ENCODE data around the gene DYNLT4. TPM values are rescaled to one million over a fixed set of nuclear protein-coding genes. Genes with fewer than 3 reads are reported as not detected.

DYNLT4 gene
- total and polyA plus RNA-seq, 2 of the 8 experiments (the other 6 are each of a cell fraction or from before 2014, with no cell fraction given): 0.29 TPM; not detected in 1

DNA sequence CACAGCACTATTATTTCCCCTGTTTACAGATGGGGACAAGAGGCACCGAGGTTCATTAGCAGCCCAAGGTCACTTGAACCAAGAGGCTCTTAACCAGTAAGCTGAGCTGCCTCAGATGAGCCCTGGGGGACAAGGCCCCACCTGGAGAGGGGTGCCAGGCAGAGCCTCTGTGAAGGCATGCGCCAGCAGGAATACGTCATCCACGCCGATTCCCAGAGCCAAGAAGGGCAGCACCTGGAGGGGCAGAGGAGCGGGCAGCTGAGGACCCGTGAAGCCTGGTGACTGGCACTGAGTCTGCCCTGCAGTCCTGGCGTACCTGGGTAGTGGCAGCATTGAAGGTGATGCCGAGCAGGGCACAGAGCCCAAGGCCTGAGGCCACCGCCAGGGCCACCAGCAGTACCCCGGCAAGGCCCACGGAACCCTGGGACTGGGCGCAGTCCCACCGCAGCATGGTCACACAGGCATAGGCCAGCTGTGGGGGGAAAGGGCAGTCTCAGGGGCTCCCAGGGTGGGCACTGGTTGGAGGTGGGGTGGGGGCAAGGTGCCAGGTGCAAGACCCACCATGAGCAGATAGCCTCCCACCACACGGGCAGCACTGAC lies 21.8 kb upstream of the DYNLT4 start:
- no peaks in the 10 kb centered on the region for H3K9me3 ChIP-seq (ENCODE audit: insufficient read depth in 2 of 2, low read depth in 1 of 2, low read length in 1 of 2)
- no peak for DNase-seq (ENCODE audit: low read depth in 1 of 2, low spot score in 2 of 2)
- TF ChIP-seq POU5F1 (IDR thresholded peaks at IDR 0.05; ENCODE audit: low read depth, low read length) (no peak), CTBP2 (IDR thresholded peaks at IDR 0.05; ENCODE audit: borderline replicate concordance, insufficient read depth, insufficient read length, low read length) (no peak), KDM1A (IDR thresholded peaks at IDR 0.05; ENCODE audit: borderline replicate concordance, low read length) (no peak), TBP (IDR thresholded peaks at IDR 0.05; ENCODE audit: low read depth, low read length) (no peak), SP1 (IDR thresholded peaks at IDR 0.05; ENCODE audit: low read depth, low read length) (no peak), SIRT6 (IDR thresholded peaks at IDR 0.05; ENCODE audit: low read length) (no peak), SAP30 (IDR thresholded peaks at IDR 0.05; ENCODE audit: insufficient read depth, insufficient replicate concordance, low read length) (no peak), CTCF (IDR thresholded peaks at IDR 0.05; ENCODE audit: control extremely low read depth in 1 of 3, insufficient read depth in 1 of 3, low read depth in 1 of 3, low read length in 3 of 3) (no peak), CHD2 (IDR thresholded peaks at IDR 0.05; ENCODE audit: low read length) (no peak), HDAC2 (IDR thresholded peaks at IDR 0.05; ENCODE audit: borderline replicate concordance in 1 of 2, low read depth in 2 of 2, low read length in 2 of 2) (no peak)

More for the DNA sequence above, 21.8 kb upstream of the DYNLT4 start:
- no peak overlapping the region for H2BK12ac ChIP-seq (ENCODE audit: low read depth, low read length)
- H2BK5ac ChIP-seq (ENCODE audit: low read depth, low read length): peak overlapping the region; percentile 22; the same call in 1 of the 2 replicates
- ChIA-PET CTCF (ENCODE audit: partially characterized antibody) (interaction anchor here (0.5 to 5.9 kb wide), 10 partner anchors 7 to 1715 kb away, joined by 3 to 36 read pairs (median 4); partner anchors contain the start of genes BEST4, BTBD19, HECTD3 and PTCH2), POLR2A (ENCODE audit: partially characterized antibody) (interaction anchor here (0.8 to 7.7 kb wide), 8 partner anchors 9 to 183 kb away, joined by 3 to 128 read pairs (median 6); partner anchors contain the start of genes BTBD19, HECTD3, PTCH2 and RPS8)
- H3K27ac ChIP-seq (ENCODE audit: low read depth, low read length): no peak overlapping the region
- no peak overlapping the region for H2BK20ac ChIP-seq (ENCODE audit: low read length)
- no peaks in the 10 kb centered on the region for H3K79me1 ChIP-seq (ENCODE audit: low read depth, low read length)
- WGBS, 2 experiments (ENCODE audit: extremely low coverage in 1 of 2, insufficient coverage in 1 of 2, insufficient read length in 1 of 2, insufficient replicate concordance in 2 of 2, low coverage in 1 of 2, low lambda C conversion rate in 2 of 2, missing lambda C conversion rate in 1 of 2): 95% methylated on average over 15 of the region's 15 CpGs; no CpG with 5 or more reads in 1 of the 2 experiments
- H3K27me3 ChIP-seq (replicated peaks in 1 of 4; ENCODE audit: control insufficient read depth in 3 of 4, extremely low read depth in 1 of 4, insufficient read depth in 3 of 4, low read length in 3 of 4): no peaks in the 10 kb centered on the region
- H3K14ac ChIP-seq (ENCODE audit: insufficient read length): no peak overlapping the region
- H3K36me3 ChIP-seq (ENCODE audit: control insufficient read depth in 2 of 4, insufficient read depth in 4 of 4, low read length in 3 of 4): no peaks in the 10 kb centered on the region
- no peak overlapping the region; a peak in 1 of 7 replicates for H3K9ac ChIP-seq (replicated peaks in 1 of 4; ENCODE audit: extremely low read depth in 1 of 4, low read depth in 3 of 4, low read length in 3 of 4)
- no peak overlapping the region for H2AFZ ChIP-seq (ENCODE audit: low read length)
- H3K4me1 ChIP-seq (replicated peaks in 1 of 4; ENCODE audit: control insufficient read depth in 3 of 4, insufficient read depth in 4 of 4, low read length in 3 of 4): peaks cover 0 to 12% (median 4%) of the 10 kb centered on the region in 4 experiments; a peak in 6 of 7 replicates
- no peak overlapping the region for H3K4ac ChIP-seq (replicated peaks; ENCODE audit: insufficient read length, low read depth, low read length)
- H2BK15ac ChIP-seq (ENCODE audit: low read length): 0 out of 2 replicates have a peak overlapping the region, but pooled peaks have one; percentile 40
- H3K23ac ChIP-seq (ENCODE audit: insufficient read length): no peak overlapping the region
- no peak overlapping the region for H3K56ac ChIP-seq (replicated peaks; ENCODE audit: insufficient read length, low read depth, low read length)
- peak overlapping the region; percentile 80; the same call in 1 of the 2 replicates for H4K8ac ChIP-seq (ENCODE audit: extremely low read depth, insufficient read depth, low read length)
- H3K4me2 ChIP-seq (ENCODE audit: insufficient read depth in 1 of 2, low read depth in 2 of 2, low read length in 2 of 2): no peak overlapping the region
- no peaks in the 10 kb centered on the region for H3K79me2 ChIP-seq (ENCODE audit: control insufficient read depth in 1 of 2, insufficient read depth in 2 of 2, low read length in 2 of 2)
- H3K23me2 ChIP-seq (ENCODE audit: low read depth, low read length): no peaks in the 10 kb centered on the region
- no peak overlapping the region for H3K18ac ChIP-seq (ENCODE audit: extremely low read depth, low read length)
- no peak overlapping the region for H4K5ac ChIP-seq (ENCODE audit: insufficient read length, low read depth, low read length)
- no peak for FAIRE-seq
- H2BK120ac ChIP-seq (replicated peaks; ENCODE audit: low read depth, low read length): no peak overlapping the region
- no peaks in the 10 kb centered on the region for H4K20me1 ChIP-seq (replicated peaks in 1 of 2; ENCODE audit: control insufficient read depth in 1 of 2, insufficient read depth in 2 of 2, low read length in 2 of 2)
- no peak overlapping the region for H2AK5ac ChIP-seq (ENCODE audit: low read depth, low read length)
- H4K91ac ChIP-seq (replicated peaks; ENCODE audit: insufficient read length, low read length): no peak overlapping the region
- no peak overlapping the region for H3K4me3 ChIP-seq (ENCODE audit: extremely low read depth in 1 of 4, insufficient read depth in 2 of 4, low read depth in 3 of 4, low read length in 4 of 4)
